Measurements from ENCODE around the gene SCN3A.

- TF ChIP-seq CTCF (optimal IDR thresholded peaks at IDR 0.05 in 1 of 3, IDR thresholded peaks at IDR 0.05 in 1 of 3, conservative IDR thresholded peaks at IDR 0.05 in 1 of 3; ENCODE audit: extremely low read depth in 1 of 3, insufficient read depth in 2 of 3, low read length in 3 of 3) (no peak), EZH2 (IDR thresholded peaks at IDR 0.05; ENCODE audit: low read length) (no peak)
Measured at GRCh38 chr2:165214093-165214492, 10.2 kb upstream of the SCN3A start.
